GM12891 (cell line): ENCODE data around the gene CHID1.

Experiments used
- PAX5 ChIP-seq: IDR thresholded peaks from 2 replicates; pipeline ENCODE4 v1.6.1; 2011; ENCODE audit warnings: low read length, moderate library complexity, mild to moderate bottlenecking; ENCODE audit not compliant: insufficient read depth, severe bottlenecking
- POLR2A ChIP-seq: IDR thresholded peaks from 2 replicates; pipeline ENCODE4 v1.6.1; 2011; ENCODE audit warnings: low read depth, low read length, control low read depth
- POLR2AphosphoS5 ChIP-seq: IDR thresholded peaks from 2 replicates; pipeline ENCODE4 v1.6.1; 2011; ENCODE audit warnings: low read depth, low read length, control low read depth
- TAF1 ChIP-seq: IDR thresholded peaks from 2 replicates; pipeline ENCODE4 v1.6.1; 2011; ENCODE audit warnings: low read depth, low read length, control low read depth

DNA sequence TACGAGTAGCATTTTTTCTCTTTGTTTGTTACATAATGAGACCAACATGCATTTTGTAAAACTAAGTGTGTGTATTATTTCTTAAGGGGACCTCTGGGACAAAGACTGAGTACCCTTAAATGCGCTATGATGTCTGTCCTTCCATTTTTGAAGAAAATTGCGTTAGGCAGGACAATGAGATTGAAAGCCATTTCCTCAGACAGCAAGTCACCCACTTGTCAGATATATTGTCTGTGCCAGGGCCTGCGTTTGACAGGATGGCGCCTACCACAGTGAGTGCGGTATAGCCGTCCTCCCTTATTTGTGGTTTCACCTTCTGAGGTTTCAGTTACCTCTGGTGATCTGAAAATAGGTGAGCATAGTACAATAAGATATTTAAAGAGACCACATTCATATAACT, 17.3 kb upstream of the CHID1 start:
- TF ChIP-seq POLR2AphosphoS5 (no peak), TAF1 (no peak), POLR2A (no peak), PAX5 (no peak)
